Measurements from ENCODE around the gene HS1BP3.

- TF ChIP-seq EZH2phosphoT487 (IDR thresholded peaks at IDR 0.05; ENCODE audit: insufficient read depth, low read depth): no peak
- TF ChIP-seq EZH2 (IDR thresholded peaks at IDR 0.05; ENCODE audit: insufficient read depth, poor library complexity, severe bottlenecking): no peak
Observed at GRCh38 chr2:20684581-20685063, 33.7 kb upstream of the HS1BP3 start.

Measured in GM23248 (cell line).